ENCODE data around the gene WWP2. TPM values are rescaled to one million over a fixed set of nuclear protein-coding genes. Genes with fewer than 3 reads are reported as not detected.

The WWP2 gene
- total RNA-seq, 2 experiments from 2014 or later, result 30.7 to 35.1 TPM

- no peaks in the 10 kb centered on the region for H3K4me1 Mint-ChIP-seq (ENCODE audit: low read depth)
- TF ChIP-seq CTCF (IDR thresholded peaks at IDR 0.05), result no peak
- H3K27me3 Mint-ChIP-seq, result no peaks in the 10 kb centered on the region
- no peak for ATAC-seq
- H3K4me3 Mint-ChIP-seq, result no peak overlapping the region
- POLR2A ChIA-PET, result no interaction called here
- DNase-seq, result no peak
- intact Hi-C loops (cut with micrococcal nuclease), result loop anchor here (5.0 kb wide), 1 partner anchor 137 kb away; no protein-coding TSS in a partner anchor
- no peaks in the 10 kb centered on the region for H3K9me3 Mint-ChIP-seq
- no peak overlapping the region for H3K27ac Mint-ChIP-seq
- CTCF ChIA-PET, result no interaction called here
- peaks cover 7% of the 10 kb centered on the region for H3K36me3 Mint-ChIP-seq (ENCODE audit: low read depth)
Measured at GRCh38 chr16:69934044-69934443, 171.9 kb downstream of the WWP2 start.

- CTCF ChIA-PET, result no interaction called here
Measured at GRCh38 chr16:69934751-69935150, 172.6 kb downstream of the WWP2 start.

GRCh38 chr16:69935278-69935711, 173.2 kb downstream of the WWP2 start:
- ATAC-seq (no peak), DNase-seq (no peak)
- no peak overlapping the region for H3K4me3 Mint-ChIP-seq
- no peaks in the 10 kb centered on the region for H3K9me3 Mint-ChIP-seq
- TF ChIP-seq CTCF (IDR thresholded peaks at IDR 0.05), result no peak
- POLR2A ChIA-PET, result interaction anchor here (0.6 to 1.2 kb wide), 2 partner anchors 16 to 235 kb away, joined by 3 read pairs; no protein-coding TSS in a partner anchor
- no peaks in the 10 kb centered on the region for H3K4me1 Mint-ChIP-seq (ENCODE audit: low read depth)
- no peak overlapping the region for H3K27ac Mint-ChIP-seq
- CTCF ChIA-PET, result no interaction called here
- intact Hi-C loops (cut with micrococcal nuclease), result no loop called here
- H3K27me3 Mint-ChIP-seq, result no peaks in the 10 kb centered on the region
- peaks cover 7% of the 10 kb centered on the region for H3K36me3 Mint-ChIP-seq (ENCODE audit: low read depth)

More at GRCh38 chr16:69934751-69935150, 172.6 kb downstream of the WWP2 start:
- H3K27me3 Mint-ChIP-seq, result no peaks in the 10 kb centered on the region
- DNase-seq (no peak), ATAC-seq (no peak)
- H3K4me1 Mint-ChIP-seq (ENCODE audit: low read depth), result no peaks in the 10 kb centered on the region
- no peak overlapping the region for H3K4me3 Mint-ChIP-seq
- no peaks in the 10 kb centered on the region for H3K9me3 Mint-ChIP-seq
- POLR2A ChIA-PET, result interaction anchor here (1.2 kb wide), 1 partner anchor 15 kb away, joined by 3 read pairs; no protein-coding TSS in a partner anchor
- no peak overlapping the region for H3K27ac Mint-ChIP-seq
- peaks cover 7% of the 10 kb centered on the region for H3K36me3 Mint-ChIP-seq (ENCODE audit: low read depth)
- intact Hi-C loops (cut with micrococcal nuclease), result loop anchor here (5.0 kb wide), 1 partner anchor 137 kb away; no protein-coding TSS in a partner anchor
- TF ChIP-seq CTCF (IDR thresholded peaks at IDR 0.05), result no peak

GRCh38 chr16:69935740-69936139, 173.6 kb downstream of the WWP2 start:
- Mint-ChIP-seq H3K27me3 (no peaks in the 10 kb centered on the region), H3K9me3 (no peaks in the 10 kb centered on the region), H3K27ac (no peak overlapping the region), H3K4me1 (ENCODE audit: low read depth) (no peaks in the 10 kb centered on the region), H3K4me3 (no peak overlapping the region), H3K36me3 (ENCODE audit: low read depth) (peaks cover 7% of the 10 kb centered on the region)
- ChIA-PET CTCF (no interaction called here), POLR2A (interaction anchor here (0.6 to 1.2 kb wide), 2 partner anchors 16 to 236 kb away, joined by 3 read pairs; no protein-coding TSS in a partner anchor)
- no peak for TF ChIP-seq CTCF (IDR thresholded peaks at IDR 0.05)
- intact Hi-C loops (cut with micrococcal nuclease), result no loop called here
- ATAC-seq (no peak), DNase-seq (no peak)

- no peak for TF ChIP-seq CTCF (IDR thresholded peaks at IDR 0.05)
- Mint-ChIP-seq H3K27ac (no peak overlapping the region), H3K4me3 (no peak overlapping the region), H3K9me3 (no peaks in the 10 kb centered on the region), H3K27me3 (no peaks in the 10 kb centered on the region), H3K36me3 (ENCODE audit: low read depth) (peaks cover 7% of the 10 kb centered on the region), H3K4me1 (ENCODE audit: low read depth) (no peaks in the 10 kb centered on the region)
- no peak for ATAC-seq
- CTCF ChIA-PET, result no interaction called here
- POLR2A ChIA-PET, result no interaction called here
- DNase-seq, result no peak
- intact Hi-C loops (cut with micrococcal nuclease), result no loop called here
Measured at GRCh38 chr16:69936252-69936651, 174.1 kb downstream of the WWP2 start.
